Endodermal cell (in vitro differentiated cells): Measurements from ENCODE around the gene CLCN4. TPM values are rescaled to one million over a fixed set of nuclear protein-coding genes. Genes with fewer than 3 reads are reported as not detected.

ENCODE experiments used
- DNase-seq: peaks from one replicate; pipeline ENCODE4 v3.0.0-alpha.2; 2017
- H3K27ac ChIP-seq: 2 replicates; pipeline ENCODE4 v1.5.1; 2013; ENCODE audit warnings: mild to moderate bottlenecking, low read depth, low read length, moderate library complexity
- H3K27me3 ChIP-seq: 2 replicates; pipeline ENCODE4 v1.6.1; 2013; ENCODE audit warnings: mild to moderate bottlenecking, low read length, moderate library complexity; ENCODE audit not compliant: insufficient read depth, control insufficient read depth, poor library complexity, severe bottlenecking
- H3K36me3 ChIP-seq: 2 replicates; pipeline ENCODE4 v1.7.0; 2013; ENCODE audit warnings: mild to moderate bottlenecking, low read length, moderate library complexity; ENCODE audit not compliant: control insufficient read depth, insufficient read depth
- H3K4me1 ChIP-seq: one replicate; pipeline ENCODE4 v1.7.0; 2013; ENCODE audit warnings: low read length; ENCODE audit not compliant: control insufficient read depth, insufficient read depth
- H3K4me3 ChIP-seq: 2 replicates; pipeline ENCODE4 v1.5.1; 2013; ENCODE audit warnings: mild to moderate bottlenecking, low read length, moderate library complexity
- H3K9ac ChIP-seq: 2 replicates; pipeline ENCODE4 v1.6.1; 2013; ENCODE audit warnings: mild to moderate bottlenecking, low read length, moderate library complexity; ENCODE audit not compliant: poor library complexity, severe bottlenecking; ENCODE audit errors: extremely low read depth
- H3K9me3 ChIP-seq: 2 replicates; pipeline ENCODE4 v1.6.1; 2013; ENCODE audit warnings: mild to moderate bottlenecking, low read length, moderate library complexity; ENCODE audit not compliant: control insufficient read depth
- H3K27ac Mint-ChIP-seq: 2 replicates; pipeline ENCODE4 v1.8.0; 2020; ENCODE audit warnings: mixed read lengths
- H3K27me3 Mint-ChIP-seq: 2 replicates; pipeline ENCODE4 v1.8.0; 2021; ENCODE audit warnings: mild to moderate bottlenecking, mixed read lengths; ENCODE audit not compliant: insufficient read depth
- H3K36me3 Mint-ChIP-seq: 2 replicates; pipeline ENCODE4 v1.8.0; 2020; ENCODE audit warnings: low read depth, mixed read lengths
- H3K4me1 Mint-ChIP-seq: 2 replicates; pipeline ENCODE4 v1.8.0; 2020; ENCODE audit warnings: mixed read lengths
- H3K4me3 Mint-ChIP-seq: 2 replicates; pipeline ENCODE4 v1.8.0; 2020; ENCODE audit warnings: mild to moderate bottlenecking, moderate library complexity, mixed read lengths
- H3K9me3 Mint-ChIP-seq: 2 replicates; pipeline ENCODE4 v1.8.0; 2020; ENCODE audit warnings: mild to moderate bottlenecking, mixed read lengths
- WGBS, 2 experiments: methylation state at CpG; one replicate each; pipeline versions ENCODE4 v1.1.5 to v1.1.7; 2013; ENCODE audit warnings: missing lambda C conversion rate in 2 of 2, mixed read lengths in 1 of 2; ENCODE audit not compliant: insufficient coverage in 1 of 2, insufficient read length in 1 of 2; 5-methylcytosine and 5-hydroxymethylcytosine counted together
- total RNA-seq, 2 donors: library from RNA; stranded (reverse); fragmentation: NEBNext Ultra II Directional in 1 of 2; extraction: Animal tissue kit (Norgen Biotek cat#: 25700) in 1 of 2; gene quantifications; 2 replicates in 1 of 2; 3 replicates in 1 of 2; pipeline ENCODE4 v1.2.1, GENCODE V29; 2021
- TF ChIP-seq, protein P1 (sequence below): fragments of 200-600 bp; sonication (generic); conservative IDR thresholded peaks from 2 replicates; pipeline ENCODE4 v1.5.0; 2021; ENCODE audit warnings: antibody characterized with exemption, mild to moderate bottlenecking

CLCN4 gene
- total RNA-seq, 2 donors from 2014 or later = 3.7 to 4.4 TPM

DNA sequence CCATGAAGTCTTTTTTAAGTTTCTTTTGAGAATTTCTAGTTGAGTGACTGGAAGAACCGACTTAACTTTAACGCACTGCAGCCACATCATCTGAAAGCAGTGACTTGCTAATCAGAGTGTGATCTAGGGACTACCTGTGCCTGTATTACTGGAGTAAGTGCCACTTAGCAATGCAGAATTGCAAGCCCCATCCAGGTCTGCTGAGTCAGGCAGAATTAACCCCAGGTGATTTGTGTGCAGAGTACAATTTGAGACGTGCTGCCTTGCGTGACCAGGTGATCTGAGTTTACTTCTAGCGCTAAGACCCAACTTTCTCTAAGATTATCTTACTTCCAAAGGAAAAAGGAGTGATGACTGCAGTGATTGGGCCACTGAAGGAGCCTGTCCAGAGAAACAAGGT lies 85.3 kb downstream of the CLCN4 start:
- DNase-seq = no peak
- 91% methylated on average over 4 of the region's 5 CpGs; no CpG with 5 or more reads in 1 of the 2 experiments for WGBS, 2 experiments

DNA sequence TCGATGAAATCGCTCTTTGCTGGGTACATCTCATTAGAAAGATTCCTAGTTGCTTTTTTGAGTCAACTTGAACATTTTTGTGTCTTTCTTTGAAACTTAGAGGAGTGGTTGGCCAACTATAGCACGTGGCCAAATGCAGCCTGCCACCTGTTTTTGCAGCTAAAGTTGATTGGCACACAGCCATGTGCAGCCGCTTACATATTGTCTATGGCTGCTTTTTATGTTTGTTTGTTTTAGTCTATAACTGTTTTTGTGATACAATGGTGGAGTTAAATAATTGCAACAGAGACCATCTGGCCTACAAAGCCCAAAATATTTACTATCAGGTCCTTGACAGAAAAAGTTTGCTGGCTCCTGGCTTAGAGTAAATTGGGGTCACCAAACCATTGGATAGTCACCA lies 86.3 kb downstream of the CLCN4 start:
- Mint-ChIP-seq H3K36me3 (no peaks in the 10 kb centered on the region), H3K4me3 (no peak overlapping the region), H3K27me3 (no peaks in the 10 kb centered on the region), H3K9me3 (peaks cover 63% of the 10 kb centered on the region), H3K27ac (no peak overlapping the region), H3K4me1 (no peaks in the 10 kb centered on the region)
- TF ChIP-seq, protein P1, sequence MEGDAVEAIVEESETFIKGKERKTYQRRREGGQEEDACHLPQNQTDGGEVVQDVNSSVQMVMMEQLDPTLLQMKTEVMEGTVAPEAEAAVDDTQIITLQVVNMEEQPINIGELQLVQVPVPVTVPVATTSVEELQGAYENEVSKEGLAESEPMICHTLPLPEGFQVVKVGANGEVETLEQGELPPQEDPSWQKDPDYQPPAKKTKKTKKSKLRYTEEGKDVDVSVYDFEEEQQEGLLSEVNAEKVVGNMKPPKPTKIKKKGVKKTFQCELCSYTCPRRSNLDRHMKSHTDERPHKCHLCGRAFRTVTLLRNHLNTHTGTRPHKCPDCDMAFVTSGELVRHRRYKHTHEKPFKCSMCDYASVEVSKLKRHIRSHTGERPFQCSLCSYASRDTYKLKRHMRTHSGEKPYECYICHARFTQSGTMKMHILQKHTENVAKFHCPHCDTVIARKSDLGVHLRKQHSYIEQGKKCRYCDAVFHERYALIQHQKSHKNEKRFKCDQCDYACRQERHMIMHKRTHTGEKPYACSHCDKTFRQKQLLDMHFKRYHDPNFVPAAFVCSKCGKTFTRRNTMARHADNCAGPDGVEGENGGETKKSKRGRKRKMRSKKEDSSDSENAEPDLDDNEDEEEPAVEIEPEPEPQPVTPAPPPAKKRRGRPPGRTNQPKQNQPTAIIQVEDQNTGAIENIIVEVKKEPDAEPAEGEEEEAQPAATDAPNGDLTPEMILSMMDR = no peak
- Histone ChIP-seq H3K36me3 (no peaks in the 10 kb centered on the region), H3K9me3 (no peaks in the 10 kb centered on the region), H3K9ac (no peak overlapping the region), H3K4me3 (no peak overlapping the region), H3K4me1 (no peaks in the 10 kb centered on the region), H3K27ac (no peak overlapping the region), H3K27me3 (no peaks in the 10 kb centered on the region)
- no peak for DNase-seq
- 96% methylated on average over 4 of the region's 4 CpGs; no CpG with 5 or more reads in 1 of the 2 experiments for WGBS, 2 experiments

More for the DNA sequence above, 85.3 kb downstream of the CLCN4 start:
- no peaks in the 10 kb centered on the region for H3K36me3 Mint-ChIP-seq
- Histone ChIP-seq H3K27me3 (no peaks in the 10 kb centered on the region), H3K36me3 (no peaks in the 10 kb centered on the region), H3K4me1 (no peaks in the 10 kb centered on the region), H3K9me3 (no peaks in the 10 kb centered on the region), H3K4me3 (no peak overlapping the region), H3K9ac (no peak overlapping the region), H3K27ac (no peak overlapping the region)
- H3K9me3 Mint-ChIP-seq = peaks cover 64% of the 10 kb centered on the region
- H3K27me3 Mint-ChIP-seq = no peaks in the 10 kb centered on the region
- H3K4me1 Mint-ChIP-seq = no peaks in the 10 kb centered on the region
- H3K4me3 Mint-ChIP-seq = no peak overlapping the region
- TF ChIP-seq, protein P1 = no peak
- no peak overlapping the region for H3K27ac Mint-ChIP-seq

DNA sequence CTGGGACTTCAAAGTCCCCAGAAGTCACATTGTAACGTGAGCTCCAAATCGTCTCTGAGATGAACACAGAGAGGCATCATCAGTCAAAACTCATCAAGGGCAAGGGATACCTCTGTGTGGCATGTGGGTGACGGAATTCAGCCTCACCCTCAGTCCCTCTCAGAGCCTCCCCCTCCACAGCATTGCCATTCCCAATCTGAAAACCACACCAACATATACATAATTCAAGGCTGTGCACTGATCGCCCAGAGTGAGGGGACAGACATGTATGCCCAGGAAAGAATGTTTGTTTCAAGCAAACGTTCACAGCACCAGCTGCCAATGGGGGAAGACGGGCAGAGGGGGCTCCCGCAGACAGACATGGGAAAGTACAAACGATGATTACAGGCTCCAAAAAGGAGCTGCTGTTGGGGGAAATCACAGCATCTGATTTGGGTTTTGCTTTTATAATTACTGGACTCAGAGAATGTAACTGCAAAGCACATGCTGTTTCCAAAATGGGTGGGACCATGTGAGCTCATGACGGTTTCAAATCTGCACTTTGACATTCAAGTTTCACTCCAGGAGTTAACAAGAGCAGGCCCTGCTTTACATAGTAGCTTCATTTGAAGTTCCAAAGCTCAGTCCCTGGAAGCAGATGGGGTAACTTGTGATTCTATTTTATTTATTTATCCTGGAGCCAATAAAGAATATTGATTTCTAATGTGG lies 88.3 kb downstream of the CLCN4 start:
- no peak overlapping the region for H3K4me3 ChIP-seq
- no peak overlapping the region for H3K9ac ChIP-seq
- H3K4me3 Mint-ChIP-seq = no peak overlapping the region
- H3K27me3 Mint-ChIP-seq = no peaks in the 10 kb centered on the region
- H3K27me3 ChIP-seq = no peaks in the 10 kb centered on the region
- no peaks in the 10 kb centered on the region for H3K36me3 Mint-ChIP-seq
- H3K27ac Mint-ChIP-seq = no peak overlapping the region
- no peaks in the 10 kb centered on the region for H3K4me1 ChIP-seq
- H3K27ac ChIP-seq = no peak overlapping the region
- 88 to 90% methylated on average over 2 to 9 of the region's 9 CpGs for WGBS, 2 experiments
- no peaks in the 10 kb centered on the region for H3K36me3 ChIP-seq
- peaks cover 58% of the 10 kb centered on the region for H3K9me3 Mint-ChIP-seq
- TF ChIP-seq, protein P1 = no peak
- DNase-seq = no peak
- H3K4me1 Mint-ChIP-seq = no peaks in the 10 kb centered on the region
- no peaks in the 10 kb centered on the region for H3K9me3 ChIP-seq
